Activated CD8-positive, alpha-beta memory T cell treated with anti-CD3 and anti-CD28 coated beads for 4 hours (primary cell): ENCODE data around the gene EED.
"Not testable (repeated sequence)": the region's sequence is repeated elsewhere in the genome, so short reads cannot be mapped to it uniquely, and the experiment has no call there.

Source experiments
- DNase-seq, 2 donors: peaks; one replicate each; pipeline ENCODE4 v3.0.0-alpha.2; 2020; ENCODE audit warnings: low read depth in 2 of 2

Gene EED

DNA sequence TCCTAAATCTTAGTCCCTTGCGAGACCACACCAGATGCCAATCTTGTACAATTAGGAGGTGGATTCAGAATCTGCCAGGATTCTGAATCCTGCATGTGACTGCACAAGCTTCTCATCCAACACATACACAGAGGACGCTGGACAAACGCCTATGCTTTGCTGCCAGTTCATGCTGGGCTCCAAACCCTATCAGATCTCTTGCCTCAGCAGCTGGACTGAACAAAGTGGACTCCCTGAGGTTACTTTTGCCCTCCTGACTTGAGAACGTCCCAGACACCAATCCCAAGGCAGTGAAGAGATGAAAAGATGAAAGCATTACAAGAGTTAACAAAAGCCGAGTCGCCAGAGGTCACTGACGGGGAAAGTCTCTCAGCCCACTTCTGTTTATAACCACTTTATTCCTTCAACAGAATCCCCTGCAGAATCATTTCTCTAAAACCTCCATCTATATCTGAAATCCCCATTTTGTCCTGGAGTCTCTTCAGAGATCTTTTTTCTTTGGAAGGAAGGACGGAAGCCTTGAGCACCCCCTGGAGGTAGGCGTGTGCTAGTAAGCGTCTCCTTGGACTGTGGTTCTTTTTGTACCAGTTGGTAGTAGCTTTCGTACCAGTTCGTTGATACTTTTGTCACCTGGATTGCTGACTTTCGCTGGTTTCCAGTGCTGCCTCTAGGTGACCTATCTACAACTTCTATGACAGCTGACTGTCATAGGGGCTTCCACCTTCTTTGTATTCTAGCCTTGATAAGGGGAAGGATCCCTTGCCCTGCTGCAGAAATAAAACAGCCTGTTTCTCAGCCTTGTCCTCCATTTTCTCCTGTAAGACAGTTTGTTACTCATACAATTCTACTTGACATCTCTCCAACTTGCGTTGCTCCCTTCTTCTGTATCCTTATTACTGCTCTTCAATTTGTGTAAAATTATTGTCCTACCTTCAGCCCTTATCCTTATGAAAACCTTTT lies 26.1 kb upstream of the EED start:
- peak in 1 of 2 donors; percentile 26 for DNase-seq

GRCh38 chr11:86219311-86220193 lies 25.0 kb upstream of the EED start:
- DNase-seq: no peak

DNA sequence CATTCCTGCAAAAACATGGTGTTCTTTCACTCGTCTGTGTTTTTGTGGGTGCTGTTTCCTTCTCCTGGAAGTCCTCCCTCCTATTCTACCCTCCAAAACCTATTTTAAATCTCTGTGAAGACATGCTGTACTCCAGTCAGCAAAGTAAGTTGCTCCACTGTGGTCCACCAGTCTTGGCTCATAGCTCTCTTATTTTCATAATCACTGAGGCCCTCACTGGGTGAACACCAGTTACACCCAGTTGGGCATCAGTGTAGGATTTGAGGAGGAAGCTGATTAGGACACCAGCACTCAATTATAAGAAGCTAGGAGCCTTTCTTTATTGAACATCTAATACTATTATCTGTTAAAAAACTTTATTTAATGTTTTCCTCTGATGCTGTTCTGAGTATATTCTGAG lies 23.9 kb upstream of the EED start:
- no peak for DNase-seq

DNA sequence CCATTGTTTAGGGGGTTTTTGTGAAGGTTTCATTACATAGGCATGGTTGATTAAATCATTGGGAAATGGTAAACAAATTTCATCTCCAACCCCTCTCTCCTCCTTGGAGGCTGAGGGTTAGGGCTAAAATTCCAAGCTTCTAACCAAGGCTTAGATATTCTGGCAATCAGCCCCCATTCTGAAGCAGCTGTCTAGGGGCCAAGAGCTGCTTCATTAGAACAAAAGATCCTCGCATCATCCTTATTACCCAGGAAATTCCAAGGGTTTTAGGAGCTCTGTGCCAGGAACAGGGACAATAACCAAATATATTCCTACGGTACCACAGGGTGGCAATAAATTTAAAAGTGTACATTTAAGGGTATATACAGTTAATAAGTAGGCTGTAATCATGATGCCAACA lies 22.5 kb upstream of the EED start:
- DNase-seq: no peak

GRCh38 chr11:86224575-86224974 lies 20.0 kb upstream of the EED start:
- DNase-seq: not testable (repeated sequence)

DNA sequence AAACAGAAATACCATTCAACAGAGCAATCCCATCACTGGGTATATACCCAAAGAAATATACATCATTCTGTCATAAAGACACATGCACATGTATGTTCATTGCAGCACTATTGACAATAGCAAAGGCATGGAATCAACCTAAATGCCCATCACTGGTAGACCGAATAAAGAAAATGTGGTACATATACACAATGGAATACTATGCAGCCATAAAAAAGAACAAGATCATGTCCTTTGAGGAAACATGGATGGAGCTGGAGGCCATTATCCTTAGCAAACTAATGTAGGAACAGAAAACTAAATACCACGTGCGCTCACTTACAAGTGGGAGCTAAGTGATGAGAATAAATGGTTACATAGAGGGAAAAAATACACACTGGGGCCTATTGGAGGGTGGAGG lies 19.2 kb upstream of the EED start:
- not testable (repeated sequence) for DNase-seq

- no peak for DNase-seq
These were observed 16.1 kb upstream of the EED start for GRCh38 chr11:86228269-86229038.

DNA sequence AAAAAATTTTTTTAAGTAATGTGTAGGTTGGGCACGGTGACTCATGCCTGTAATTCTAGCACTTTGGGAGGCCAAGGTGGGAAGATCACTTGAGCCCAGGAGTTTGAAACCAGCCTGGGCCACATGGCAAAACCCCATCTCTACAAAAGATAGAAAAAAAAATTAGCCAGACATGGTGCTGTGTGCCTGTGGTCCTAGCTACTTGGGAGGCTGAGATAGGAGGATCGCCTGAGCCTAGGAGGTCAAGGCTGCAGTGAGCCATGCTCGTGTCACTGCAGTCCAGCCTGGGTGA lies 15.6 kb upstream of the EED start:
- DNase-seq: not testable (repeated sequence)

GRCh38 chr11:86230179-86230804 lies 14.3 kb upstream of the EED start:
- DNase-seq: no peak

GRCh38 chr11:86230921-86231434 lies 13.6 kb upstream of the EED start:
- DNase-seq: no peak

DNA sequence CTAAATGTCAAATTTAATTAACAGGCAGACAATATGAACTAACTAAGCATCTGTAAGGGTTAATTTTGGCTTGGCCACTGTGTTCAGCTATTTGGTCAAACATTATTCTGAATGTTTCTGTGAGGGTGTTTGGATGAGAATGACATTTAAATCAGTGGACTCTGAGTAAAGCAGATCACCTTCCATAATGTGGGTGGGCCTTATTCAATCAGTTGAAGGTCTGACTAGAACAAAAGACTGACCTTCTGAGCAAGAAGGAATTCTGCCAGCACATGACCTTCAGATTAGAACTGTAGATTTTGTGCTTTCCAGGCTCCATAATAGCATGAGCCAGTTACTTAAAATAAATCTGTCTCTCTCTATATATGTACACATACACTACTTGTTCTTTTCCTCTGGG lies 12.0 kb upstream of the EED start:
- DNase-seq: no peak

- DNase-seq: no peak
These were observed 9.6 kb upstream of the EED start for GRCh38 chr11:86234831-86235461.

DNA sequence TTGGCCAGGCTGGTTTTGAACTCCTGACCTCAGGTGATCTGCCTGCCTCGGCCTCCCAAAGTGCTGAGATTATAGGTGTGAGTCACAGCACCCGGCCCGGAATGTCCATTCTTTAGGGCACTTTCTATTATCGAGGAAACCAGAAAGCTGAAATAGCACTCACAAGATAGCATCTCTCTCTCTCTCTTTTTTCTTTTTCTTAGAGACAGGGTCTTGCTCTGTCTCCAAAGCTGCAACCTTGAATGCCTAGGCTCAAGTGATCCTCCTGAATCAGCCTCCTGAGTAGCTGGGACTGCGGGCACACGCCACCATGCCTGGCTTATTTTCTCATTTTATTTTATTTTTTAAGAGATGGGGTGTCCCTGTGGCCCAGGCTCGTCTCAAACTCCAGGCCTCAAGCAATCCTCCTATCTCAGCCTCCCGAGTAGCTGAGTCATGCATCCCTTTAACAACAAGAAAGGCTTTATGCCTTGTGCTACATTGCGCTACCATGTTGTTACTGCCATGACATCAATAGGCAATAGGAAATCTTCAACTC lies 7.2 kb upstream of the EED start:
- no peak for DNase-seq

- no peak for DNase-seq
These were observed 4.4 kb upstream of the EED start for GRCh38 chr11:86240164-86240563.

GRCh38 chr11:86241956-86242535 lies 2.5 kb upstream of the EED start:
- DNase-seq: no peak

GRCh38 chr11:86243396-86243795 lies 1.2 kb upstream of the EED start:
- DNase-seq: no peak

DNA sequence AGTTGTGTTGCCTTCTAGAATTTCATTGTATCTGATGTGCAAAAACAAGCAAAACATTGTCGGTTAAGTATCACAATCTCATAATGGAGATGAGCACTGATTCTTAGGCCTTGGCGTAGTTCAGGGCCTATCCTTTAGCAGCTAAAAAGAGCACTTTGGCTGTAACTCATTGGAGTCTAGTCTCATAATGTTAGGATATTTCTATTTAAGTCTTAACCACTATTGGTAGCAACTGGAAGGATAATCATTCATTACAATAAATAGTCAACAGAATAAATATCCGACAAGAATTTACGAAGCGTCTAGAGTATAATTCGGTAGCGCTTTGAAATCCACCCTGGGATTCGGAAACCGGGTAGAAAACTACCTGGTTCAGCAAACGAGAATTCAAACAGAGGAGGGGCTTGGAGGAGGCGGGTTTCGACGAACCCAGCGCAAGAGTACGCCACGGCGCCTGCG lies 461 bp upstream of the EED start:
- DNase-seq: peak; percentile 75 to 85

DNA sequence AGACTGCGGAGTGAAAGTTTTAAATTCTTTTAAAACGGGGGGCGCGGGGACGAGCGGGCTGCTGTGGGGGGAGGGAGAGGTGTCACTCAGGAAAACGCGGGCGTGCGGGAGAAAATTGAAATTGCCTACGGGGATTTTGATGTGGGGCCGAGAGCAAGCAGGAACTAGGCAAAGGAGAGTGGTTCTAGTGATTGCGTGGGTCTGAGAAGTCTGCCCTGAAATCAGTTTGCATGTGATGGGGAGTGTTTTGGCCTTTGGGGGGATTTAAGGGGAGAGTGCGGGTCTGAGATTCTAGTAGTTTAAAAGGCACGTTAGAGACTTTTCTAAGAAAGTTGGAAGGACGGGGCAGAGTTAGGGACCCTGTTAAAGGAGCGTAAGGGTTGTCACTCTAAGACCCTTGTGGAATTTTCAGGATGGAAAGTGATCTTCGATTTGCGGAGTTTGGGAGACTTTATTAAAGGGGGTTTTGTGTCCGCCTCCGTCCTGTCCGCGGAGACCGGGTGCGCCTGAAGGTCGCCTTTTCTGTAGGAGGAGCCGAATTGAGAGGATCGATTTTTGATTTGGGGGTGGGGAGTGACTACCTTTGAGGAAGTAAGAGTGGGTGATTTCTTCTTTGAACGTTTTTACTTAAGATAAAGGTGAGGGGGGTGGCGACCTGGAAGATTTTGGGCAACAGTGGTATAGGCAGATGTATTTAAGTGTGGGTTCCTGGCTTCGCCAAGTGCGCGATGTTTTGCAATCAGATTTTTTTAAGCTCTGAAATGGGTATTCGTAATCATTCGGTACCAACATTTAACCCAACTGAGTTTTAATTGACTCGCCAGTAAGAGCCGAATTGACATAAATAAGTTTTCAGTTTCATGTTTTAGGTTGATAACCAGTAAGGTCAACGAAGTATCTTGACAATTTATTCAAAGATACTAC lies 1.1 kb downstream of the EED start:
- no peak for DNase-seq

DNA sequence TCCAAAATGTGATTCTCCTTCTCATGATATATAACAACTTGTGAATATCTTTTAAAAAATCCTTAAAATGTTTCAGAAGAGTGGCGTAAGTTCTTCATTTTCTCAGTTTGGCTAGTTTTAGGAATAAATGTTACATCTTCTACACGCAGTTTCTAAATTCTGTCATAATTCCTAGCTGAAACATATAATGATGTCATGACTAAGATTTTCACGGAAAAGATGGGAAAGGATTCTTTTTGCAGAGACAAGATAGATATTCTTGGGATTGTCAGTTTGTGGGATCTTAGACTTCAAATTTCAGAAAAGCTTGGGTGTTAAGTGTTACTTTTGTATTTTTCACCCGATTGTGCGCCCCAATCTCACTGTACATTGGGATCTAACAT lies 1.7 kb downstream of the EED start:
- no peak for DNase-seq
